Mesenteric fat pad (tissue), 1 donor: Measurements from ENCODE around the gene DDX39A. TPM values are rescaled to one million over a fixed set of nuclear protein-coding genes. Genes with fewer than 3 reads are reported as not detected.
"Not testable (repeated sequence)": the region's sequence is repeated elsewhere in the genome, so short reads cannot be mapped to it uniquely, and the experiment has no call there.

Experiments
- DNase-seq: peaks from one replicate; pipeline ENCODE4 v3.0.0-alpha.2; 2020; ENCODE audit warnings: low spot score
- total RNA-seq: library from RNA; stranded (reverse); fragmentation: NEBNext Ultra II Directional; extraction: Animal tissue kit (Norgen Biotek cat#: 25700); gene quantifications from one replicate; pipeline ENCODE4 v1.2.1, GENCODE V29; 2021
- donor health status: DM: yes; HTN: yes; CAD: no.

DDX39A gene
- total RNA-seq, 1 donor from 2014 or later = 53.0 TPM

- no peak for DNase-seq
Measured at GRCh38 chr19:14391156-14391821, 27.9 kb downstream of the DDX39A start.

GRCh38 chr19:14390548-14390947, 28.6 kb downstream of the DDX39A start:
- DNase-seq = no peak

- no peak for DNase-seq
Measured at GRCh38 chr19:14385492-14385891, 33.6 kb downstream of the DDX39A start.

GRCh38 chr19:14383661-14384555, 35.2 kb downstream of the DDX39A start:
- no peak for DNase-seq

- DNase-seq = no peak
Measured at GRCh38 chr19:14381689-14382474, 37.3 kb downstream of the DDX39A start.

- DNase-seq = no peak
Measured at GRCh38 chr19:14379294-14380065, 39.7 kb downstream of the DDX39A start.

- DNase-seq = no peak
Measured at GRCh38 chr19:14378890-14379289, 40.3 kb downstream of the DDX39A start.

GRCh38 chr19:14377883-14378328, 41.2 kb downstream of the DDX39A start:
- DNase-seq = no peak

GRCh38 chr19:14375582-14376291, 43.4 kb downstream of the DDX39A start:
- DNase-seq = no peak

- DNase-seq = no peak
Measured at GRCh38 chr19:14375055-14375581, 44.0 kb downstream of the DDX39A start.

GRCh38 chr19:14374313-14374712, 44.8 kb downstream of the DDX39A start:
- not testable (repeated sequence) for DNase-seq

GRCh38 chr19:14372384-14373077, 46.6 kb downstream of the DDX39A start:
- not testable (repeated sequence) for DNase-seq

GRCh38 chr19:14371301-14371821, 47.8 kb downstream of the DDX39A start:
- DNase-seq = no peak

GRCh38 chr19:14370940-14371280, 48.2 kb downstream of the DDX39A start:
- no peak for DNase-seq

- DNase-seq = no peak
Measured at GRCh38 chr19:14370169-14370939, 48.8 kb downstream of the DDX39A start.

GRCh38 chr19:14369399-14370168, 49.6 kb downstream of the DDX39A start:
- no peak for DNase-seq

GRCh38 chr19:14368011-14368513, 51.1 kb downstream of the DDX39A start:
- no peak for DNase-seq
